Ecto neural progenitor cell (in vitro differentiated cells): ENCODE results near the gene RFWD3.

Source experiments
- DNase-seq: peaks from one replicate; pipeline ENCODE4 v3.0.0-alpha.2; 2018; ENCODE audit warnings: low spot score

RFWD3 gene

GRCh38 chr16:74578433-74578832 lies 88.2 kb downstream of the RFWD3 start:
- no peak for DNase-seq

DNA sequence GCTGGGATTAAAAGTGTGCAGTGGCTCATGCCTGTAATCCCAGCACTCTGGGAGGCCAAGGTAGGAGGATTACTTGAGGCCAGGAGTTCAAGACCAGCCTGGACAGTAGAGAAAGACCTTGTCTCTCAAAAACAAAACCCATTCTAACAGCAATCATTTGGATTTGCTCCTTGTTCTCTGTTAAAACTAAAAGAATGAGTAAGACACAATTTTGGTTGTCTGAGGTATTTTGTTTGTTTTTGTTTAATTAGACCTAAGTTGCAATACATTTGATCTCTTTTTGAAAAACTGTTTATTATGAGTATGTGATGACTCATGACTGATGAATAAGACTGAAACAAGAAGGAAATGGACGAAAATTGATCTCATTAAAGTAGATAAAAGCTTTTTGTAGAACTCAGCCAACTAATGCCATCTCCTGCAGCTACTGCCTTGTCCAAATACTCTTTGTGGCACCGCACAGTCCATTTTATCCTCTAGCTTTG lies 88.8 kb downstream of the RFWD3 start:
- no peak for DNase-seq

- no peak for DNase-seq
Measured at GRCh38 chr16:74575807-74576643, 90.7 kb downstream of the RFWD3 start.

DNA sequence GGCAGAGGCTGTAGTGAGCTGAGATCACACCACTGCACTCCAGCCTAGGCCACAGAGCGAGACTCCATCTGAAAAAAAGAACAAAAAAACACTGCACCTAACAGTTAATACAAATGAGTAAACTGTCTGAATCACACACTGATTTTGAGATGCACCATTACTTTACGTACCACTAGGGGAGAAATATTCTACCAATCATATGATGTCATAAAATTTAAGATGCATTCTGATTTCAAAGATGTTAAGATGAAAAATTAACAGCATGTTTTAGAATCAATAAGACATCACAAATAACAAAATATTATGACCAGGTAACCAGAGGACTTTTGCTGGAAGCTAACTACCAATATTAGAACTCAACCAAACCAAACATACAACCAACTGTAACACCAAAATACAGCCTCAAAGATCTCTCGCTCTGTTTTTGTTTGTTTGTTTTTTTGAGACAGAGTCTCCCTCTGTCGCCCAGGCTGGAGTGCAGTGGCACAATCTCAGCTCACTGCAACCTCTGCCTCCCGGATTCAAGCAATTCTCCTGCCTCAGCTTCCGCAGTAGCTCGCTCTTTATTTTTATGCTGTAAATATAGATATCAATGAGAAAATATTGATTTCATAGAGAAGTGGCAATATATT lies 91.4 kb downstream of the RFWD3 start:
- DNase-seq, result no peak

DNA sequence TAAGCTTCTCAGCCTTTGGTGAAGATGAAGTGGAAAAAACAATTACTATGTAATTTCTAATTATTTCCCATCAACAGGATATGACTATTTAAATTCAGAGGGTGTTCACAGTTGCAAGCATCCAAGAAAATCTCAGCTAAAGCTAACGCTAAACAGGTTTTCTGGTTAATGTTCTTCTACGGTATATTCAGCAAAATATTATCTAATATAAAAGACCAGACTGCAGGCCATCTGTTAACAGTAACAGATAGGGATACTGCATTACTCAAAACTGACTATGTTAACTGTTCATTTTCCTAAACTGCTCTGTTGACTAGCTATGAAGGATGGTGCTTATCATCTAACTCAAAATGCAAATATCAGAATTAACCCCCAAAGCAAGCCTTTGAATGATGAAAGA lies 92.5 kb downstream of the RFWD3 start:
- DNase-seq, result no peak

GRCh38 chr16:74573622-74574021 lies 93.1 kb downstream of the RFWD3 start:
- no peak for DNase-seq
